ENCODE measurements around the gene MZF1. TPM values are rescaled to one million over a fixed set of nuclear protein-coding genes. Genes with fewer than 3 reads are reported as not detected.
A peak's percentile ranks its signal among the peaks of the same experiment; 100 is the strongest.

The MZF1 gene
- total RNA-seq, 4 donors from 2014 or later: 26.5 to 41.5 (median 30.0) TPM

GRCh38 chr19:58538257-58539168 is 34.6 kb downstream of the MZF1 start:
- H3K4me3 ChIP-seq: peak overlapping the region in 1 of 2 donors; percentile 1
- H3K27ac ChIP-seq: no peak overlapping the region
- no peak for DNase-seq

GRCh38 chr19:58536852-58537798 is 36.0 kb downstream of the MZF1 start:
- TF ChIP-seq POLR2A (IDR thresholded peaks at IDR 0.05): no peak
- H3K9me3 ChIP-seq: no peaks in the 10 kb centered on the region
- H3K36me3 ChIP-seq: no peaks in the 10 kb centered on the region
- H3K4me1 ChIP-seq: peaks cover 0 to 3% of the 10 kb centered on the region in 2 donors
- intact Hi-C loops (cut with DNase I; ENCODE audit: low total_unique reads): no loop called here
- no peak overlapping the region for H3K4me3 ChIP-seq
- DNase-seq: no peak
- no peak overlapping the region for H3K27ac ChIP-seq
- H3K27me3 ChIP-seq: peaks cover 4% of the 10 kb centered on the region in 2 donors

More at GRCh38 chr19:58538257-58539168, 34.6 kb downstream of the MZF1 start:
- peak; percentile 30 to 35 for TF ChIP-seq POLR2A (IDR thresholded peaks at IDR 0.05)
- TF ChIP-seq CTCF (IDR thresholded peaks at IDR 0.05): no peak
- H3K9me3 ChIP-seq: no peaks in the 10 kb centered on the region
- peaks cover 0 to 3% of the 10 kb centered on the region in 2 donors for H3K4me1 ChIP-seq
- H3K27me3 ChIP-seq: peaks cover 4% of the 10 kb centered on the region in 2 donors
- intact Hi-C loops (cut with DNase I; ENCODE audit: low total_unique reads): no loop called here
- H3K36me3 ChIP-seq: no peaks in the 10 kb centered on the region

GRCh38 chr19:58535857-58536256 is 37.3 kb downstream of the MZF1 start:
- no peak for DNase-seq
- TF ChIP-seq POLR2A (IDR thresholded peaks at IDR 0.05): no peak
- no peak for TF ChIP-seq CTCF (IDR thresholded peaks at IDR 0.05)
- Histone ChIP-seq H3K27ac (no peak overlapping the region), H3K4me1 (peaks cover 0 to 3% of the 10 kb centered on the region in 2 donors), H3K36me3 (no peaks in the 10 kb centered on the region), H3K9me3 (no peaks in the 10 kb centered on the region), H3K27me3 (peaks cover 4% of the 10 kb centered on the region in 2 donors), H3K4me3 (no peak overlapping the region)
- intact Hi-C loops (cut with DNase I; ENCODE audit: low total_unique reads): no loop called here

- Histone ChIP-seq H3K36me3 (no peaks in the 10 kb centered on the region), H3K27ac (no peak overlapping the region), H3K4me3 (no peak overlapping the region), H3K27me3 (no peaks in the 10 kb centered on the region), H3K4me1 (no peaks in the 10 kb centered on the region), H3K9me3 (no peaks in the 10 kb centered on the region)
- intact Hi-C loops (cut with DNase I; ENCODE audit: low total_unique reads): no loop called here
- DNase-seq: no peak
- TF ChIP-seq CTCF (IDR thresholded peaks at IDR 0.05) (no peak), POLR2A (IDR thresholded peaks at IDR 0.05) (no peak)
Measured at GRCh38 chr19:58531034-58531840, 41.9 kb downstream of the MZF1 start.

GRCh38 chr19:58529405-58529804 is 43.7 kb downstream of the MZF1 start:
- Histone ChIP-seq H3K4me3 (no peak overlapping the region), H3K4me1 (no peaks in the 10 kb centered on the region), H3K9me3 (no peaks in the 10 kb centered on the region), H3K27ac (no peak overlapping the region), H3K27me3 (no peaks in the 10 kb centered on the region), H3K36me3 (no peaks in the 10 kb centered on the region)
- DNase-seq: no peak
- intact Hi-C loops (cut with DNase I; ENCODE audit: low total_unique reads): no loop called here
- no peak for TF ChIP-seq POLR2A (IDR thresholded peaks at IDR 0.05)
- TF ChIP-seq CTCF (IDR thresholded peaks at IDR 0.05): no peak
